Stimulated activated CD8-positive, alpha-beta memory T cell treated with anti-CD3 and anti-CD28 coated beads, Interleukin-7, amount 100 ng/mL, for 1 hour (primary cell): ENCODE data around the gene STAT6.
"Not testable (repeated sequence)": the region's sequence is repeated elsewhere in the genome, so short reads cannot be mapped to it uniquely, and the experiment has no call there.

Experiments
- DNase-seq, 2 donors: peaks; one replicate each; pipeline ENCODE4 v3.0.0-alpha.2; 2020; ENCODE audit warnings: low read depth in 2 of 2

Gene STAT6

DNA sequence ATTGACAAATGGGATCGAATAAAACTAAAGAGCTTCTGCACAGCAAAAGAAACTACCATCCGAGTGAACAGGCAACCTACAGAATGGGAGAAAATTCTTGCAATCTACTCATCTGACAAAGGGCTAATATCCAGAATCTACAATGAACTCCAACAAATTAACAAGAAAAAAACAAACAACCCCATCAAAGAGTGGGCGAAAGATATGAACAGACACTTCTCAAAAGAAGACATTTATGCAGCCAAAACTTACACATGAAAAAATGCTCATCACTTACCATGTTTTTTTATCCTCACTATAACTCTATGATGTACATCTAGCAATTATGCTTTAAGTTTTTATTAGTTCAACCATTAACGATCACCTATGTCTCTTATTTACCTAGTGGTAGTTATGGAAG is 57.3 kb downstream of the STAT6 start:
- DNase-seq: not testable (repeated sequence)

DNA sequence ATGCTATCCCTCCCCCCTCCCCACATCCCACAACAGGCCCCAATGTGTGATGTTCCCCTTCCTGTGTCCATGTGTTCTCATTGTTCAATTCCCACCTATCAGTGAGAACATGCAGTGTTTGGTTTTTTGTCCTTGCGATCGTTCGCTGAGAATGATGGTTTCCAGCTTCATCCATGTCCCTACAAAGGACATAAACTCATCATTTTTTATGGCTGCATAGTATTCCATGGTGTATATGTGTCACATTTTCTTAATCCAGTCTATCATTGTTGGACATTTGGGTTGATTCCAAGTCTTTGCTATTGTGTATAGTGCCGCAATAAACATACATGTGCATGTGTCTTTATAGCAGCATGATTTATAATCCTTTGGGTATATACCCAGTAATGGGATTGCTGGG is 58.0 kb downstream of the STAT6 start:
- not testable (repeated sequence) for DNase-seq

GRCh38 chr12:57051011-57051410 is 60.2 kb downstream of the STAT6 start:
- no peak for DNase-seq

GRCh38 chr12:57049890-57050289 is 61.3 kb downstream of the STAT6 start, which contains the start of gene MYO1A:
TSS of gene MYO1A (minus strand) at chr12:57050129. CDS start at chr12:57048323, 1,806 bp downstream.
- DNase-seq: no peak

GRCh38 chr12:57049119-57049446 is 62.1 kb downstream of the STAT6 start:
- no peak for DNase-seq

GRCh38 chr12:57048423-57049118 is 62.6 kb downstream of the STAT6 start:
- DNase-seq: no peak

- no peak for DNase-seq
These were observed 63.2 kb downstream of the STAT6 start for GRCh38 chr12:57047981-57048380.

GRCh38 chr12:57046947-57047890 is 63.9 kb downstream of the STAT6 start:
- DNase-seq: no peak

- DNase-seq: no peak
These were observed 64.9 kb downstream of the STAT6 start for GRCh38 chr12:57046086-57046791.
